LoVo (cell line): ENCODE measurements around the gene LMTK2.

ENCODE experiments used
- DNase-seq: peaks from one replicate; pipeline ENCODE4 v3.0.0-alpha.2; 2016; ENCODE audit warnings: low spot score

The LMTK2 gene

DNA sequence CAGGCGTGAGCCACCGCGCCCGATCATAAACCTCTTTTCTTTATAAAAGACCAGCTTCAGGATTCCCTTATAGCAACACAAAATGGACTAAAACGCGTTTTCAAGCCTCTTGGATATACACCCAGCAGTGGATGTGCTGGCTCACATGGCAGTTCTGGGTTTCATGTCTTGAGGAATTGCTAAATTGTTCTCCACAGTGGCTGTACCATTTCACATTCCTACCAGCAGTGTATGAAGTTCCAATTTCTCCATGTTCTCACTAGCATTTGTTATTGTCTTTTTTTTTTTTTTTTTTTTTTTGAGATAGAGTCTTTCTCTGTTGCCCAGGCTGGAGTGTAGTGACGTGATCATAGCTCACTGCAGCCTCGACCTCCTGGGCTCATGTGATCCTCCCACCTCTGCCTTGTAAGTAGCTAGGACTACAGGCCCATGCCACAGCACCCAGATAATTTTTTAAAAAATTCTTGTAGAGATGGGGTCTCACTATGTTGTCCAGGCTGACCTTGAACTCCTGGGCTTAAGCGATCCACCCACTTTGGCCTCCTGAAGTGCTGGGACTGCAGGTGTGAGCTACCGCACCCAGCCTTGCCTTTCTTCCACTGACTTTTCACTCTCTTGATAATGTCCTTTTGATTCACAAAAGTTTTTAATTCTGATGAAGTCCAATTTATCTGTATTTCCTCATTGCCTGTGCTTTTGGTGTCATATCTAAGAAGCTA is 127.9 kb downstream of the LMTK2 start:
- DNase-seq, result no peak

DNA sequence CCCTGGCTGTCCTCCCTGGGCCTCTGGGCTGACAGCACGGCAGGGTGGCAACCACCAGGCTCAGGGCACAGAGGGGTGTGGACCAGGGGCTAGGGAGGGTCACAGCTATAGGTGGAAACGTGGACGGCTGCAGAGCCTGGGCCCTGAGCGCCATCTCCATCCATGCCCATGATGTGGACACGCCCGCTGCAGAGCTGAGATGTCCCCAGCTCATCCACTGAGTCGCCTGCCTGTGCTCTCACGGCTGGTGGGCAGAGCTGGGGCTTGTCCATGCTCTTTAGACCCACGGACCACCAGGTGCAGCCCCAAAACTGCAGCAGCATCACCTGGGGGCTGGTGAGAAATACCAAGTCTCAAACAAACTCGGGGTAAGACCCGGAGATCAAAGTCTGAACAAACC is 129.2 kb downstream of the LMTK2 start:
- DNase-seq, result no peak

GRCh38 chr7:98236355-98237185 is 129.9 kb downstream of the LMTK2 start:
- no peak for DNase-seq

GRCh38 chr7:98238076-98238475 is 131.4 kb downstream of the LMTK2 start:
- DNase-seq, result no peak

DNA sequence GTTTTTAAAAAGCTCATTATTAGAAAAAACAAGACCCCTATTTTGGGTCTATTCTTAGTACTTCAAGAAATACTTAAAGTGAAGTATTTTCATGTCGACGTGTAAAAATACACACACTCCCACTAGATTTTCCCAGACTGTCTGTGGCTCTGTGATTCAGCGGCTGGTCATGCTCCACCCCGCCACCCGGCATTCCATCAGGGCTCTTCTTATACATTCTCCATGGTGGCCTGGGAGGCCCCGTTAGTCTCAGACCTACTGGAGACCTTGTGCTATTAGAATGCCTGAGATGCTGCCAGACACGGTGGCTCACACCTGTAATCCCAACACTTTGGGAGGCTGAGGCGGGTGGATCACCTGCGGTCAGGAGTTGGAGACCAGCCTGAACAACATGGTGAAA is 132.3 kb downstream of the LMTK2 start:
- no peak for DNase-seq

GRCh38 chr7:98240961-98241673 is 134.5 kb downstream of the LMTK2 start:
- peak; percentile 38 for DNase-seq

DNA sequence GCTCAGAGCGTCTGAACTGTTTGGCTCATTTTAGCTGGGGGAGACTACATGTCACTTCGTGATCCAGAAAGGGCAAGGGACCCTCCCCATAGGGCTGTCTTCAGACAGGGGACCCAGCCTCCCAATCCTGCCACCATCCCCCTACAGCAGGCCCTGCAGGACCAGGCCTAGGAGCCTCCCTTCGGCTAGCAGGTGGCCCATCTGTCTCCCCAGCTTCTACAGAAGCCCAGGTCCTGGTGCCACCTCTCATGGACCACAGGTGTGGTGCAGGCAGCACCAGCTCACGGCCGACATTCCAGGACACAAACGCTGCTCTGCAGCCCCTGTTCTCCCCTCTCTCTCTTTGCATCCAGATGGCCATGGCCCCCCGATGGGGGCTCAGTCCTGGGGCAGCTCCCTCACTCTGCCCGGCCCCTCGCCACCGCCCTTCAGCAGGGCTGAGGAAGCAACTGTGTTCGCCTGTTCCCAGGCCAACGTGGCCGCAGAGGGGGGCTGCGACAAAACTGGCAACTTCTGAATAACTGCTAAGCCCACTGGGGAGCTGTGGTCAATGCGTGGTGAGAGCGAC is 135.1 kb downstream of the LMTK2 start:
- DNase-seq, result no peak

DNA sequence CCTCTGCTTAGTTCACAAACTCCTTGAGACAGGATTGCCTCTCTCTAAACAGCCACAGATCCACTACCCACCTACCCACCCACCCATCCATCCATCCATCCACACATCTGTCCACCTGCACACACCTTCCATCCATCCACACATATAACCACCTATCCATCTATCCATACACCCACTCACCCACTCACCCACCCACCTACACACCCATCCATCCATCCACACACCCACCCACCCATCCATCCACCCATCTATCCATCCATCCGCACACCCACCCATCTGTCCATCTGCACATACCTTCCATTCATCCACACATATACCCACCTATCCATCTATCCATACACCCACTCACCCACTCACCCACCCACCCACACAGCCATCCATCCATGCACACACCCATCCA is 135.7 kb downstream of the LMTK2 start:
- DNase-seq, result no peak

DNA sequence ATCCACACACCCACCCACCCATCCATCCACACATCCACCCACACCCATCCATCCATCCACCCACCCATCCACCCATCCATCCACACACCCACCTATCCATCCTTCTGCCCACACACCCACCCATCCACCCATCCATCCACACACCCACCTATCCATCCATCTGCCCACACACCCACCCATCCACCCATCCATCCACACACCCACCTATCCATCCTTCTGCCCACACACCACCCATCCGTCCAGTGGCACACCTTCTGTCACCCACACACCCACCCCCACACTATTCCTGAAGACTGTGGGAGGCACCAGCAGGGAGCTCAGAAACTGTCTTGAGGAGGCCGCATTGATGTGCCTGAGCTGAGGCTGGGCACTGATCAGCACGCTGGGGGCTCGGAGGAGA is 136.3 kb downstream of the LMTK2 start:
- no peak for DNase-seq

- no peak for DNase-seq
Observed at GRCh38 chr7:98244871-98245270, 138.2 kb downstream of the LMTK2 start.

GRCh38 chr7:98248156-98248555 is 141.5 kb downstream of the LMTK2 start:
- DNase-seq, result no peak

DNA sequence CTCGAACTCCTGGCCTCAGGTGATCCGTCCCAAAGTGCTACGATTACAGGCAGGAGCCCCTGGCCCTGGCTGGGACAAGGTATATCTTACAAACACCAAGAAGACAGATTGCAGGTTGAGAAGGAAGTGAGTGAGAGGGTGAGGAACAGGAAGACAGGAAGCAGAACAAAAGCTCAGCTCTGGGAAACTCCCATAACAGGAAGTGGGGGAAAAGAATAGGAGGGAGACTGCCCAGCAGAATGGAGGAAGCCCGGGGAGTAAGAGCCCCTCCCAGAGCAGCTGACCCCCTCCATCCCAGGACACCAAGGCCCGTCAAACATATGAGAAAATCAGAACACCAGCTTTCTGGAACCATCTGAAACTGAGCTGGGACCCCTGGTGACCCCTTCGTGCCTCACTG is 142.4 kb downstream of the LMTK2 start:
- no peak for DNase-seq

- no peak for DNase-seq
Observed at GRCh38 chr7:98250789-98251188, 144.1 kb downstream of the LMTK2 start.

- DNase-seq, result no peak
Observed at GRCh38 chr7:98251231-98251600, 144.6 kb downstream of the LMTK2 start.

DNA sequence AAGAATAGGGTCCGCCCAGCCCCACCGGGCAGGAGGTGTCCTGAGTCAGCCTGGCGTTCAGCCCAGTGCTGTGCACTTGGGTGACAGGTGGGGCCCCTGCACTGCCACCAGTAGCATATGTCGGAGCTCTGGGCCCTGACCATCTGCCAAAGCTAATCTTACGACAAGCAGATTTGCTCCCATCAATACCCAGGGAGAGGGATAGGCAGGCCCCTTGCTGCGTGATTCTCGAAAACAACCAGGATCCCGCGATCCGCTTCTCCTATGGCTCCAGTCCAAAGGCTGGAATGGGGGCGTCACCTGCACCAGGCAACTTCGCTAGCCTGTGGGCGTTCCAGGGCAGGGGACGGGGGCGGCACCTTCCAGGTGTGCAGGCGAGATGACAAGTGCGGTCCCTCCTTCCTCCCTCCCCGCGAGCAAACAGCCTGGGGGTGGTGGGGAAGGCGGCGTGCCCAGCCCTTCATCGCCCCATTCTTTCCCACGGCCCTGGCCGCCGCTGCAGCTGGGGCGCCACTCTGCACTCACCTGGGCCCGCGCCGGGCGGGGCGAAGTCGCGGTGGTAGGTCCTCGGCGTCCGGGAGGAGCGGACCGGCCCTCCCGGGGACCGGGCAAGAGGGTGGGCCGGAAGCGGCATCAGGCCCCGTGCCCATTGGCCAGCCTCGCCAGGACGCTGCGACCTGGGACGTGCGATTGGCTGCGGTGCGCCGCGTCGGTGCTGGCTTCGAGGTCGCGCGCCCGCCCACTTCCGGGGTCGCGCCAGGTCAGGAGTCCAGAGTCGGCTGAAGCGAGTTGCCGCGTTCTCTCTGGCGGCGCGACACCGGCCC is 145.2 kb downstream of the LMTK2 start, which contains the start of gene TECPR1:
TSS of gene TECPR1 (minus strand) at position 632 of the 824 bp plus-strand sequence. CDS start 6,086 bp downstream, outside the sequence.
- DNase-seq, result peak; percentile 99

DNA sequence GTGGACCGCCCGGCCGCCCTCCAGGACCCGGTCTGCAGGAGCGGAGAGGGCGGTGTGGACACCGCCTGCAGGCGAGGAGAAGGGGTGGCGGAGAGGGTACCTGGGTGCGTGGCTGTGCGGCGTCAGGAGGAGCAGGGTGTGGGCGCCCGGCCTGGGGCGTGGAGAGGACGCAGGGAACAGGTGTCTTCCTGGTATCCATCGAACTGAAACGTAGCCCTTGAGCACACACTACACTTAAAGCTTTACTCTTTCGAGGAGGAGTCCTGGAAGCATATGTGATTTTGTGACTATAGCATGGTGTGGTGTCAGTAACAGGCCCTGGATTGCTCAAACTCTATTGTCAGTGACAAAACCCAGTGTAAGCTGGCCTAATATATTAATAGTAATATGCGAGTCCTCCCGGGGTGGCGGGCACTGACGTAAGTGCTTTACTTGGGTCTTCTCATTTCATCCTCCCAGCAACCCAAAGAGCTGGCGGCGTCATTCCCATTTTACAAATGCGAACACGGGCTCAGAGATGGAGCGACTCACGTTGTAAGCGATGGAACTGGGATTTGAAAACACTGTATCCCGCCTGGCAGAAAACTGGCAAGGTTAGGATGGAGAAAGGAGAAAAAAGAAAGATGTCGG is 145.9 kb downstream of the LMTK2 start:
- no peak for DNase-seq

- DNase-seq, result no peak
Observed at GRCh38 chr7:98254516-98254915, 147.9 kb downstream of the LMTK2 start.

DNA sequence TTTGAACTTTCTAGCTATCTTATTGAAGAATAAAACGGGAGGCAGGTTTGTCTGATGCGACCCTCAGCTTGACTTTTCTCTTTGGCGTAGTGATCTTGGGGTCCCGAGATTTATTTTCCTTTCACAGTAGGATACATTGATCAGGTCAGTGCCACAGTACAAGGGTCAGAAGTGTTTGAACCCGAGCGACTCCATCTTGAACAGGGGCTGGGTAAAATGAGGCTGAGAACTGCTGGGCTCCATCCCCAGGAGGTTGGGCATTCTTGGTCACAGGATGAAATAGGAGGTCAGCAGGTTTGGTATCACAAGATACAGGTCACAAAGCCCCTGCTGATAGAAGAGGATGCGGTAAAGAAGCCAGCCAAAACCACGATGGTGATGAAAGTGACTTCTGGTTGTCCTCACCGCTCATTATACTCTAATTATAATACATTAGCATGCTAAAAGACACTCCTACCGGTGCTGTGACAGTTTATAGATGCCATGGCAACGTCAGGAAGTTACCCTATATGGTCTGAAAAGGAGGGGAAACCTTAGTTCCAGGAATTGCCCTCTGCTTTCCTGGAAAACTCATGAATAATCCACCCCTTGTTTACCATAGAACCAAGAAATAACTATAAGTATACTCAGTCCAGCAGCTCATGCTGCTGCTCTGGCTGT is 148.4 kb downstream of the LMTK2 start:
- no peak for DNase-seq

DNA sequence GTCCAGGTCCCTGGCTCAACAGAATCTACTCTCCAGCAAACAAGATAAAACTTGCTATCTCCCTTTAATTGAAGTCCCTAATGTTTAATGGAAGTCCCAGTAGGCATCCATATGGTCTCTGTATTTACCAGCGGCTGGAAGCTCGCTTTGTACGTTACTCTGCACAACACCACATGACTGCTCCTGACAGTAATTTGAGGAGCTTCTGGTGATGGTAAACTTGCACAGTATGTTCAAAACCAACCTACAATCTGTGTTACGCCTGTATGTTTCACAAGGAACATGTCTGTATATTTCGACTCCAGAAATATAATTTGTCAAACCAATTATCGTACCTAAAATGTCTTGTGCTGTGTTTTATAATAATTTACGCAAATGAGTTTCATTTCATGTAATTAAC is 149.8 kb downstream of the LMTK2 start:
- no peak for DNase-seq

- no peak for DNase-seq
Observed at GRCh38 chr7:98257701-98258100, 151.0 kb downstream of the LMTK2 start.
